SK-N-SH (cell line): Measurements from ENCODE around the gene CD320. TPM values are rescaled to one million over a fixed set of nuclear protein-coding genes. Genes with fewer than 3 reads are reported as not detected.

Experiments used
- CTCF ChIA-PET: fragments of 300-600, 350-600 bp; formaldehyde crosslinking; extraction: SDS; loops from one replicate; lab custom pipeline; 2021; lab: Yijun Ruan, JAX
- POLR2A ChIA-PET: fragments of 350-600 bp; sonication (Branson Sonifier 250); formaldehyde crosslinking; extraction: SDS; loops from one replicate; lab custom pipeline; 2020; ENCODE audit warnings: antibody characterized with exemption, inconsistent platforms; lab: Yijun Ruan, JAX
- DNase-seq: peaks from one replicate; pipeline ENCODE4 v3.0.0; 2012
- H2AFZ ChIP-seq: fragments of 200-600 bp; sonication (generic); 2 replicates; pipeline ENCODE4 v1.8.1; 2016; ENCODE audit warnings: antibody characterized with exemption, mild to moderate bottlenecking, low read depth
- H3F3A ChIP-seq: fragments of 200-600 bp; sonication (generic); replicated peaks from 2 replicates; pipeline ENCODE3; 2016; ENCODE audit warnings: antibody characterized with exemption, mild to moderate bottlenecking; ENCODE audit not compliant: insufficient read depth
- H3K27ac ChIP-seq, 2 experiments: fragments of 200-500 bp in 1 of 2; fragments of 200-600 bp in 1 of 2; sonication (Bioruptor generic) in 1 of 2; sonication (generic), shearing (Covaris generic) in 1 of 2; 2 replicates each; pipeline versions ENCODE4 v1.5.1 to v1.6.1; 2014 to 2016; ENCODE audit warnings: low read depth in 2 of 2, inconsistent platforms in 1 of 2, low read length in 1 of 2, mild to moderate bottlenecking in 1 of 2, mixed read lengths in 1 of 2
- H3K27me3 ChIP-seq: fragments of 200-600 bp; sonication (generic), shearing (Covaris generic); 2 replicates; pipeline ENCODE4 v1.6.1; 2016; ENCODE audit warnings: mixed run types; ENCODE audit not compliant: insufficient read depth
- H3K36me3 ChIP-seq, 2 experiments: fragments of 200-500 bp in 1 of 2; fragments of 200-600 bp in 1 of 2; sonication (Bioruptor generic) in 1 of 2; sonication (generic) in 1 of 2; replicated peaks in 1 of 2; 2 replicates each; pipeline versions ENCODE3 to v1.5.1; 2014 to 2016; ENCODE audit warnings: low read length in 1 of 2, mild to moderate bottlenecking in 1 of 2; ENCODE audit not compliant: insufficient read depth in 2 of 2, control insufficient read depth in 1 of 2
- H3K4me1 ChIP-seq, 2 experiments: fragments of 200-500 bp in 1 of 2; fragments of 200-600 bp in 1 of 2; sonication (Bioruptor generic) in 1 of 2; sonication (generic), shearing (Covaris generic) in 1 of 2; 2 replicates each; pipeline versions ENCODE4 v1.5.1 to v1.6.1; 2014 to 2016; ENCODE audit warnings: low read depth in 1 of 2, low read length in 1 of 2, mixed run types in 1 of 2; ENCODE audit not compliant: insufficient read depth in 2 of 2, control insufficient read depth in 1 of 2
- H3K4me2 ChIP-seq: fragments of 200-600 bp; sonication (generic), shearing (Covaris generic); 2 replicates; pipeline ENCODE4 v1.6.1; 2017; ENCODE audit warnings: mixed run types
- H3K4me3 ChIP-seq, 2 experiments: fragments of 200-500 bp in 1 of 2; fragments of 200-600 bp in 1 of 2; sonication (Bioruptor generic) in 1 of 2; sonication (generic), shearing (Covaris generic) in 1 of 2; 2 replicates each; pipeline versions ENCODE4 v1.5.1 to v1.8.1; 2014 to 2016; ENCODE audit warnings: low read depth in 2 of 2, inconsistent platforms in 1 of 2, low read length in 1 of 2, mild to moderate bottlenecking in 1 of 2, mixed read lengths in 1 of 2, moderate library complexity in 1 of 2
- H3K79me2 ChIP-seq: fragments of 200-600 bp; sonication (generic); 2 replicates; pipeline ENCODE4 v1.8.1; 2017; ENCODE audit warnings: mild to moderate bottlenecking; ENCODE audit not compliant: insufficient read depth
- H3K9ac ChIP-seq: fragments of 200-600 bp; sonication (generic); 2 replicates; pipeline ENCODE4 v1.6.1; 2017; ENCODE audit warnings: mixed run types
- H3K9me2 ChIP-seq: fragments of 200-600 bp; sonication (generic); 2 replicates; pipeline ENCODE4 v1.6.1; 2017; ENCODE audit warnings: mixed run types
- H3K9me3 ChIP-seq: fragments of 200-600 bp; sonication (generic); 2 replicates; pipeline ENCODE4 v1.6.1; 2017; ENCODE audit warnings: mixed run types, mild to moderate bottlenecking, moderate library complexity
- H4K20me1 ChIP-seq: fragments of 200-600 bp; sonication (generic); 2 replicates; pipeline ENCODE4 v1.6.1; 2017; ENCODE audit warnings: mild to moderate bottlenecking, mixed run types; ENCODE audit not compliant: insufficient read depth
- CHD2 ChIP-seq: fragments of 150-350 bp; IDR thresholded peaks from 2 replicates; pipeline ENCODE4 v1.6.1; 2018; ENCODE audit warnings: low read length; ENCODE audit not compliant: partially characterized antibody
- ELF1 ChIP-seq: IDR thresholded peaks from 2 replicates; pipeline ENCODE4 v1.4.0; 2012
- EZH2phosphoT487 ChIP-seq: fragments of 200-600 bp; sonication (generic); IDR thresholded peaks from 2 replicates; pipeline ENCODE4 v1.6.1; 2017; ENCODE audit warnings: low read depth, mixed run types, mild to moderate bottlenecking, antibody characterized with exemption, moderate library complexity, borderline replicate concordance
- FOSL2 ChIP-seq: IDR thresholded peaks from 2 replicates; pipeline ENCODE4 v1.4.0; 2012; ENCODE audit warnings: low read depth, mild to moderate bottlenecking, moderate library complexity, borderline replicate concordance
- FOXM1 ChIP-seq: IDR thresholded peaks from 2 replicates; pipeline ENCODE4 v1.4.0; 2012; ENCODE audit warnings: low read depth, mild to moderate bottlenecking
- GABPA ChIP-seq: IDR thresholded peaks from 2 replicates; pipeline ENCODE4 v1.4.0; 2012; ENCODE audit warnings: low read depth, mild to moderate bottlenecking
- GATA2 ChIP-seq: sonication (generic); formaldehyde crosslinking; IDR thresholded peaks from 2 replicates; pipeline ENCODE4 v1.5.0; 2020; ENCODE audit warnings: mild to moderate bottlenecking, missing genetic modification reagents
- IRF3 ChIP-seq: fragments of 150-350 bp; IDR thresholded peaks from 2 replicates; pipeline ENCODE4 v1.6.1; 2016; ENCODE audit warnings: mild to moderate bottlenecking, low read depth, low read length
- JUND ChIP-seq: IDR thresholded peaks from 2 replicates; pipeline ENCODE4 v1.4.0; 2012
- NFIC ChIP-seq: IDR thresholded peaks from 2 replicates; pipeline ENCODE4 v1.4.0; 2012; ENCODE audit warnings: borderline replicate concordance
- NRF1 ChIP-seq: IDR thresholded peaks from 2 replicates; pipeline ENCODE4 v1.6.1; 2012; ENCODE audit warnings: low read depth, mild to moderate bottlenecking, low read length
- PBX3 ChIP-seq: IDR thresholded peaks from 2 replicates; pipeline ENCODE4; 2012
- POLR2AphosphoS5 ChIP-seq: IDR thresholded peaks from 2 replicates; pipeline ENCODE4 v1.6.1; 2012; ENCODE audit warnings: low read depth, low read length
- REST ChIP-seq: IDR thresholded peaks from 2 replicates; pipeline ENCODE4 v1.6.1; 2012; ENCODE audit warnings: mild to moderate bottlenecking, low read depth, low read length, moderate library complexity
- RXRA ChIP-seq: IDR thresholded peaks from 2 replicates; pipeline ENCODE4 v1.4.0; 2012; ENCODE audit warnings: low read depth, mild to moderate bottlenecking, borderline replicate concordance
- SIN3A ChIP-seq: IDR thresholded peaks from 2 replicates; pipeline ENCODE4 v1.6.1; 2012; ENCODE audit warnings: low read depth, mild to moderate bottlenecking, low read length, moderate library complexity, borderline replicate concordance
- TCF12 ChIP-seq: IDR thresholded peaks from 2 replicates; pipeline ENCODE4 v1.4.0; 2012
- TEAD4 ChIP-seq: IDR thresholded peaks from 2 replicates; pipeline ENCODE4 v1.4.0; 2012; ENCODE audit warnings: mild to moderate bottlenecking, borderline replicate concordance; ENCODE audit not compliant: insufficient read depth
- USF2 ChIP-seq: fragments of 150-350 bp; IDR thresholded peaks from 2 replicates; pipeline ENCODE4 v1.6.1; 2017; ENCODE audit warnings: antibody characterized with exemption, low read length, low read depth, borderline replicate concordance
- YY1 ChIP-seq: IDR thresholded peaks from 2 replicates; pipeline ENCODE4 v1.4.0; 2012; ENCODE audit warnings: low read depth, mild to moderate bottlenecking
- WGBS: methylation state at CpG from one replicate; pipeline ENCODE4 v1.1.6; 2017; ENCODE audit warnings: low lambda C conversion rate; 5-methylcytosine and 5-hydroxymethylcytosine counted together
- polyA plus RNA-seq, 3 experiments: library from polyadenylated mRNA; depleted of rRNA; stranded (reverse); fragments of >200 nt; gene quantifications; 2 replicates each; pipeline ENCODE4 v1.2.3, GENCODE V29; 2012

Gene CD320
- polyA plus RNA-seq, 1 of the 3 experiments (the other 2 are of a cell fraction) = 129 TPM

GRCh38 chr19:8357007-8357521 is 48.9 kb upstream of the CD320 start:
- Histone ChIP-seq H2AFZ (no peak overlapping the region), H3K79me2 (peaks cover 5% of the 10 kb centered on the region; the same call in 1 of the 2 replicates), H3K27me3 (no peaks in the 10 kb centered on the region), H3K9ac (no peak overlapping the region), H3F3A (peaks cover 32% of the 10 kb centered on the region), H3K4me3 (no peak overlapping the region), H4K20me1 (no peaks in the 10 kb centered on the region), H3K9me2 (no peaks in the 10 kb centered on the region), H3K4me1 (peaks cover 5 to 15% of the 10 kb centered on the region in 2 experiments; a peak in 3 of 4 replicates), H3K9me3 (no peaks in the 10 kb centered on the region), H3K27ac (peak overlapping the region in 1 of 2 experiments; percentile 92; a peak in 1 of 4 replicates), H3K36me3 (no peaks in the 10 kb centered on the region), H3K4me2 (no peak overlapping the region)
- POLR2A ChIA-PET = interaction anchor here (0.5 kb wide), 1 partner anchor 327 kb away, joined by 3 read pairs; no protein-coding TSS in a partner anchor
- no peak for DNase-seq
- WGBS = 82% methylated on average over 4 of the region's 4 CpGs
- TF ChIP-seq POLR2AphosphoS5 (no peak), REST (no peak), JUND (no peak), TEAD4 (no peak), EZH2phosphoT487 (no peak), GABPA (no peak), FOSL2 (no peak), CHD2 (no peak), TCF12 (no peak), PBX3 (no peak), SIN3A (no peak), RXRA (no peak), ELF1 (no peak), YY1 (no peak), IRF3 (no peak), NRF1 (no peak), NFIC (no peak), GATA2 (CRISPR knock-in tag) (no peak), FOXM1 (no peak), USF2 (no peak)
- CTCF ChIA-PET = no interaction called here
